Measurements from ENCODE around the gene GAS6. TPM values are rescaled to one million over a fixed set of nuclear protein-coding genes. Genes with fewer than 3 reads are reported as not detected.

Gene GAS6
- total and polyA plus RNA-seq, 2 donors (not counting 3 experiments of a cell fraction or from before 2014, with no cell fraction given): 69.2 to 109 TPM

- Histone ChIP-seq H3K27ac (ENCODE audit: insufficient read depth, low read depth, low read length) (peak overlapping the region; percentile 90), H3K36me3 (ENCODE audit: control insufficient read depth in 2 of 2, extremely low read depth in 1 of 2, insufficient read depth in 2 of 2, low read length in 2 of 2) (peaks cover 0 to 15% of the 10 kb centered on the region in 2 experiments), H3K9me3 (replicated peaks; ENCODE audit: control insufficient read depth, insufficient read depth, low read length) (no peaks in the 10 kb centered on the region), H4K20me1 (replicated peaks; ENCODE audit: control insufficient read depth, extremely low read depth, insufficient read depth, low read length) (no peaks in the 10 kb centered on the region), H3K4me1 (ENCODE audit: control insufficient read depth, extremely low read depth, insufficient read depth, low read length) (peaks cover 13% of the 10 kb centered on the region), H3K4me2 (ENCODE audit: insufficient read depth, low read length) (no peak overlapping the region), H3K9ac (replicated peaks; ENCODE audit: extremely low read depth, insufficient read depth, low read length) (peak overlapping the region; percentile 40), H2AFZ (ENCODE audit: low read depth, low read length) (peak overlapping the region; percentile 40), H3K79me2 (ENCODE audit: control insufficient read depth, insufficient read depth, low read length) (no peaks in the 10 kb centered on the region), H3K4me3 (replicated peaks in 1 of 3; ENCODE audit: insufficient read depth in 1 of 3, low read depth in 1 of 3, low read length in 3 of 3) (no peak overlapping the region), H3K27me3 (ENCODE audit: control insufficient read depth in 2 of 2, insufficient read depth in 2 of 2, low read length in 2 of 2) (no peaks in the 10 kb centered on the region), H3K9me1 (replicated peaks; ENCODE audit: control insufficient read depth, extremely low read depth, insufficient read depth, low read length) (no peaks in the 10 kb centered on the region)
- TF ChIP-seq EZH2 (IDR thresholded peaks at IDR 0.05; ENCODE audit: borderline replicate concordance, low read depth, low read length, severe bottlenecking) (no peak), FOS (IDR thresholded peaks at IDR 0.05; ENCODE audit: borderline replicate concordance, insufficient read depth, low read length) (peak; percentile 91), MAX (IDR thresholded peaks at IDR 0.05; ENCODE audit: insufficient read depth, insufficient read length) (no peak), GATA2 (IDR thresholded peaks at IDR 0.05; ENCODE audit: insufficient read depth, insufficient read length, low read depth, low read length) (no peak), POLR2A (IDR thresholded peaks at IDR 0.05; ENCODE audit: low read depth, low read length) (peak; percentile 40), POLR2AphosphoS5 (IDR thresholded peaks at IDR 0.05; ENCODE audit: insufficient read depth, low read depth, low read length) (peak; percentile 73), CTCF (IDR thresholded peaks at IDR 0.05; ENCODE audit: extremely low read depth in 1 of 2, insufficient read depth in 1 of 2, low read depth in 1 of 2, low read length in 2 of 2) (no peak), MYC (IDR thresholded peaks at IDR 0.05; ENCODE audit: low read depth, low read length) (peak; percentile 41), JUN (IDR thresholded peaks at IDR 0.05; ENCODE audit: borderline replicate concordance, insufficient read depth, insufficient read length, low read depth) (peak; percentile 62)
- BruUV-seq (replicated peaks): no TSS peak
- peak; percentile 92 for DNase-seq (ENCODE audit: low read depth, low spot score)
- CTCF ChIA-PET: interaction anchor here (0.6 to 2.0 kb wide), 9 partner anchors 16 to 273 kb away, joined by 3 to 15 read pairs (median 5); no protein-coding TSS in a partner anchor
- dilution Hi-C loops (cut with MboI; ENCODE audit: extremely low pct_ligation_motif_present, low sequenced_read_pairs) (no loop called here), intact Hi-C loops (cut with micrococcal nuclease) (loop anchor here (1.0 to 2.0 kb wide), 2 partner anchors 20 to 59 kb away; no protein-coding TSS in a partner anchor)
- POLR2A ChIA-PET: interaction anchor here (0.5 to 1.2 kb wide), 2 partner anchors 20 to 66 kb away, joined by 3 read pairs; no protein-coding TSS in a partner anchor
- FAIRE-seq: peak; percentile 98
Measured at GRCh38 chr13:113837560-113838355, 26.1 kb downstream of the GAS6 start.

Data from endothelial cell of umbilical vein (primary cell).